ENCODE measurements around the gene TMEM8B.

TMEM8B gene

DNA sequence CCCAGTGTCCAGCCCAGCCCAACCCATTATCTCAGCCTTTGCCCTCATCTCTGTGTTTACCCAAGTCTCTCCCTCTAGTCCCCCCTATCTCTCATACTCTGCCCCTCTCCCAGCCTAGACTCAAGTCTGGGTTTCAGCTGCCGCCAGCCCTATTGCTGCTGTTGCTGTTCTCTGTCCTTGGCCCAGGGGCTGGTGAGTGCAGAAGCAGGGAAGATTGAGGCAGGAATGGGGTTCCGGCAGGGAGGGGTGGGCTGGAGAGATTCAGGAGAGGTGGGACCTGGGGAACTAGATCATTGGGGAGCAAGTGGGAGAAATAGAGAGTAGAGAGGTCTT lies 702 bp downstream of the TMEM8B start:
- peak; percentile 17 for ATAC-seq
- no peak for TF ChIP-seq PATZ1 (CRISPR knock-in tag; IDR thresholded peaks at IDR 0.05; ENCODE audit: borderline replicate concordance)
- TF ChIP-seq ZFP30 (CRISPR knock-in tag; IDR thresholded peaks at IDR 0.05) = no peak
- TF ChIP-seq PPARA (CRISPR knock-in tag; IDR thresholded peaks at IDR 0.05; ENCODE audit: borderline replicate concordance) = no peak
- TF ChIP-seq OSR1 (CRISPR knock-in tag; IDR thresholded peaks at IDR 0.05) = no peak
- TF ChIP-seq ISL1 (CRISPR knock-in tag; IDR thresholded peaks at IDR 0.05) = no peak
- no peak for TF ChIP-seq BACH2 (CRISPR knock-in tag; IDR thresholded peaks at IDR 0.05; ENCODE audit: borderline replicate concordance)
- no peak for TF ChIP-seq ARNTL (CRISPR knock-in tag; IDR thresholded peaks at IDR 0.05; ENCODE audit: borderline replicate concordance, low read depth)
- TF ChIP-seq, protein P1, sequence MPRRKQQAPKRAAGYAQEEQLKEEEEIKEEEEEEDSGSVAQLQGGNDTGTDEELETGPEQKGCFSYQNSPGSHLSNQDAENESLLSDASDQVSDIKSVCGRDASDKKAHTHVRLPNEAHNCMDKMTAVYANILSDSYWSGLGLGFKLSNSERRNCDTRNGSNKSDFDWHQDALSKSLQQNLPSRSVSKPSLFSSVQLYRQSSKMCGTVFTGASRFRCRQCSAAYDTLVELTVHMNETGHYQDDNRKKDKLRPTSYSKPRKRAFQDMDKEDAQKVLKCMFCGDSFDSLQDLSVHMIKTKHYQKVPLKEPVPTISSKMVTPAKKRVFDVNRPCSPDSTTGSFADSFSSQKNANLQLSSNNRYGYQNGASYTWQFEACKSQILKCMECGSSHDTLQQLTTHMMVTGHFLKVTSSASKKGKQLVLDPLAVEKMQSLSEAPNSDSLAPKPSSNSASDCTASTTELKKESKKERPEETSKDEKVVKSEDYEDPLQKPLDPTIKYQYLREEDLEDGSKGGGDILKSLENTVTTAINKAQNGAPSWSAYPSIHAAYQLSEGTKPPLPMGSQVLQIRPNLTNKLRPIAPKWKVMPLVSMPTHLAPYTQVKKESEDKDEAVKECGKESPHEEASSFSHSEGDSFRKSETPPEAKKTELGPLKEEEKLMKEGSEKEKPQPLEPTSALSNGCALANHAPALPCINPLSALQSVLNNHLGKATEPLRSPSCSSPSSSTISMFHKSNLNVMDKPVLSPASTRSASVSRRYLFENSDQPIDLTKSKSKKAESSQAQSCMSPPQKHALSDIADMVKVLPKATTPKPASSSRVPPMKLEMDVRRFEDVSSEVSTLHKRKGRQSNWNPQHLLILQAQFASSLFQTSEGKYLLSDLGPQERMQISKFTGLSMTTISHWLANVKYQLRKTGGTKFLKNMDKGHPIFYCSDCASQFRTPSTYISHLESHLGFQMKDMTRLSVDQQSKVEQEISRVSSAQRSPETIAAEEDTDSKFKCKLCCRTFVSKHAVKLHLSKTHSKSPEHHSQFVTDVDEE (CRISPR knock-in tag; IDR thresholded peaks at IDR 0.05) = no peak
- TF ChIP-seq CSDC2 (CRISPR knock-in tag; IDR thresholded peaks at IDR 0.05) = no peak
- TF ChIP-seq RARB (CRISPR knock-in tag; IDR thresholded peaks at IDR 0.05) = no peak
- no peak for TF ChIP-seq POU6F1 (CRISPR knock-in tag; IDR thresholded peaks at IDR 0.05; ENCODE audit: borderline replicate concordance, low read depth)
- no peak for TF ChIP-seq ZNF70 (CRISPR knock-in tag; IDR thresholded peaks at IDR 0.05)
- no peak for TF ChIP-seq ZNF8 (CRISPR knock-in tag; IDR thresholded peaks at IDR 0.05)
- TF ChIP-seq ZC3H10 (CRISPR knock-in tag; IDR thresholded peaks at IDR 0.05) = no peak
- TF ChIP-seq ZFP3 (CRISPR knock-in tag; IDR thresholded peaks at IDR 0.05) = no peak
- no peak for TF ChIP-seq GLIS3 (CRISPR knock-in tag; IDR thresholded peaks at IDR 0.05)

DNA sequence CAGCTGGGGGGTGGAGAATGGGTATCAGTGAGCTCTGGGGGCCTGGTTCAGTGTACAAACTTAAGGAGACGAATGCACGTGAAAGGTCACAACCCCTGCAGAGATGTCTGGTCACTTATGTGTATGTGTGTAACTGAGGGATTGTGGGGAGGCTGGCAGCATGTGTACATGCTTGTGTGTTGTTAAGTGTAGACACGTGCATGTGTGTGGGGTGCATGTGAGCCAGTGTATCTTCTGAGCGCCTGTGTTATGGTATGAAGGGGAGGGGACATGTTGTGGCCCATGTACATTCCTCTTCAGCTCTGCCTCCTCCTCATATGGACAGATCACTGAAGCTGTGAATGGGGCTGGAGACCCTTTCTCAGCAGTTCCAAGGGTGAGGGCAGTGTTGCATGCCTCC lies 2.0 kb downstream of the TMEM8B start:
- TF ChIP-seq SNAI2 (CRISPR knock-in tag; IDR thresholded peaks at IDR 0.05) (no peak), TCF4 (CRISPR knock-in tag; IDR thresholded peaks at IDR 0.05; ENCODE audit: borderline replicate concordance) (no peak), PATZ1 (CRISPR knock-in tag; IDR thresholded peaks at IDR 0.05; ENCODE audit: borderline replicate concordance) (no peak), ZFP3 (CRISPR knock-in tag; IDR thresholded peaks at IDR 0.05) (no peak), CSRNP3 (CRISPR knock-in tag; IDR thresholded peaks at IDR 0.05) (no peak), CSDC2 (CRISPR knock-in tag; IDR thresholded peaks at IDR 0.05) (no peak)

DNA sequence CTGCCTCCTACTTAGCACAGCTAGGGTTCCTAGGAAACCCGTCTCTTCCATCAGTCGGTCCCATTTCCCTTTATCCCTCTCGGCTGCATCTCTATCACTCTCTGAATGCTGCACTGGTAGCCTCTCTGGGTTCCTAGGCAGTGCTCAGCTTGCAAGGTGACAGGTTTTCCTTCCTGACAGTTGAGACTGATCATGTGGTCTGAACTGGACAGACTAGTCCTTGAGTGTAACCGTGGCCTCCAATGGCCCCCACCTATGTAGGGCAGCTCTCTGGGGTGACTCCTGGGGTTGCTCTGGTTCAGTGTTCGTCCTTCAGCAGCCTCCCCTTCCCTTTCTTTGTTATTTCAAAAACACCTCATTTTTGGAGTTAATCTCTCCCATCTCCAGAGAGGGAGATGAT lies 3.8 kb downstream of the TMEM8B start:
- no peak for ATAC-seq
- TF ChIP-seq ISL1 (CRISPR knock-in tag; IDR thresholded peaks at IDR 0.05) (no peak), POU6F1 (CRISPR knock-in tag; IDR thresholded peaks at IDR 0.05; ENCODE audit: borderline replicate concordance, low read depth) (no peak), ZNF70 (CRISPR knock-in tag; IDR thresholded peaks at IDR 0.05) (no peak), SNAI2 (CRISPR knock-in tag; IDR thresholded peaks at IDR 0.05) (no peak), ZNF565 (CRISPR knock-in tag; conservative IDR thresholded peaks at IDR 0.05; ENCODE audit: low read depth) (no peak), TOX (CRISPR knock-in tag; IDR thresholded peaks at IDR 0.05; ENCODE audit: borderline replicate concordance) (no peak), ZFP30 (CRISPR knock-in tag; IDR thresholded peaks at IDR 0.05) (no peak), RARB (CRISPR knock-in tag; IDR thresholded peaks at IDR 0.05) (no peak), CSDC2 (CRISPR knock-in tag; IDR thresholded peaks at IDR 0.05) (no peak), ARNTL (CRISPR knock-in tag; IDR thresholded peaks at IDR 0.05; ENCODE audit: borderline replicate concordance, low read depth) (no peak), ESRRG (CRISPR knock-in tag; IDR thresholded peaks at IDR 0.05) (no peak)
- TF ChIP-seq, protein P1 (CRISPR knock-in tag; IDR thresholded peaks at IDR 0.05) = no peak

More for the DNA sequence above, 2.0 kb downstream of the TMEM8B start:
- ATAC-seq = no peak

Measured in SK-N-SH treated with all-trans-retinoic acid at 6 μM for 48 hours (cell line).